Caco-2 (cell line): ENCODE results near the gene SHB. TPM values are rescaled to one million over a fixed set of nuclear protein-coding genes. Genes with fewer than 3 reads are reported as not detected.

Experiments used
- BruUV-seq: library from RNA; stranded (reverse); fragments of 400-500 nt; replicated peaks from 2 replicates; lab custom pipeline; 2021; lab: Mats Ljungman, UMichigan
- CTCF ChIA-PET: fragments of 300-600 bp; sonication (Branson Sonifier 250); formaldehyde crosslinking; loops from one replicate; lab custom pipeline; 2022; ENCODE audit warnings: antibody characterized with exemption; lab: Charles Lee
- POLR2A ChIA-PET: fragments of 300-600 bp; sonication (Branson Sonifier 250); formaldehyde crosslinking; loops from one replicate; lab custom pipeline; 2022; ENCODE audit warnings: antibody characterized with exemption; lab: Charles Lee
- DNase-seq, 2 experiments: peaks; one replicate each; pipeline versions ENCODE4 v3.0.0 to v3.0.0-alpha.2; 2020 to 2022
- H3K27me3 ChIP-seq: replicated peaks from 2 replicates; pipeline ENCODE4 v1.6.0; 2011; ENCODE audit warnings: low read length; ENCODE audit not compliant: control insufficient read depth, insufficient read depth
- H3K36me3 ChIP-seq: 2 replicates; pipeline ENCODE4 v1.5.1; 2011; ENCODE audit warnings: low read length; ENCODE audit not compliant: control insufficient read depth, insufficient read depth
- H3K4me1 ChIP-seq: fragments of 250-450 bp; sonication (Bioruptor Pico); 2 replicates; pipeline ENCODE4 v1.5.1; 2020; ENCODE audit warnings: mild to moderate bottlenecking
- H3K4me3 ChIP-seq: 2 replicates; pipeline ENCODE4 v1.5.1; 2011; ENCODE audit warnings: low read depth, mild to moderate bottlenecking, control low read depth, low read length
- H3K9me3 ChIP-seq: fragments of 250-450 bp; sonication (Bioruptor Pico); 2 replicates; pipeline ENCODE4 v1.5.1; 2020; ENCODE audit warnings: mild to moderate bottlenecking, moderate library complexity
- H3K27ac Mint-ChIP-seq: one replicate; pipeline ENCODE4 v1.8.0; 2022; ENCODE audit warnings: mixed read lengths; ENCODE audit not compliant: unreplicated experiment
- H3K27me3 Mint-ChIP-seq: one replicate; pipeline ENCODE4 v1.8.0; 2022; ENCODE audit warnings: mixed read lengths; ENCODE audit not compliant: insufficient read depth, unreplicated experiment
- H3K36me3 Mint-ChIP-seq: one replicate; pipeline ENCODE4 v1.8.0; 2022; ENCODE audit warnings: mild to moderate bottlenecking, mixed read lengths; ENCODE audit not compliant: insufficient read depth, unreplicated experiment
- H3K4me1 Mint-ChIP-seq: one replicate; pipeline ENCODE4 v1.8.0; 2022; ENCODE audit warnings: low read depth, mixed read lengths; ENCODE audit not compliant: unreplicated experiment
- H3K4me3 Mint-ChIP-seq: one replicate; pipeline ENCODE4 v1.8.0; 2022; ENCODE audit warnings: mild to moderate bottlenecking, moderate library complexity, mixed read lengths; ENCODE audit not compliant: unreplicated experiment
- H3K9me3 Mint-ChIP-seq: one replicate; pipeline ENCODE4 v1.8.0; 2022; ENCODE audit warnings: mixed read lengths; ENCODE audit not compliant: unreplicated experiment
- CTCF ChIP-seq, 2 experiments: fragments of 200-600 bp in 1 of 2; IDR thresholded peaks; 1 replicate in 1 of 2; 2 replicates in 1 of 2; pipeline versions ENCODE4 v1.5.1 to v1.8.0; 2011 to 2022; ENCODE audit warnings: antibody characterized with exemption in 1 of 2, control low read depth in 1 of 2, inconsistent platforms in 1 of 2, low read depth in 1 of 2, low read length in 1 of 2, mild to moderate bottlenecking in 1 of 2, moderate library complexity in 1 of 2; ENCODE audit not compliant: insufficient read depth in 1 of 2, severe bottlenecking in 1 of 2, unreplicated experiment in 1 of 2
- intact Hi-C: fragments of 100-400 bp; cut with micrococcal nuclease; formaldehyde crosslinking; loops from one replicate; pipeline ENCODE4 v1.10.0; 2022; ENCODE audit not compliant: unreplicated experiment
- total RNA-seq: library from RNA; stranded (reverse); gene quantifications from 2 replicates; pipeline ENCODE4 v1.2.3, GENCODE V29; 2022

Gene SHB
- total RNA-seq, 1 experiment from 2014 or later, result 18.3 TPM

GRCh38 chr9:38044706-38045105 lies 24.3 kb downstream of the SHB start:
- ChIA-PET CTCF (no interaction called here), POLR2A (interaction anchor here (0.9 kb wide), 1 partner anchor 24 kb away, joined by 3 read pairs; no protein-coding TSS in a partner anchor)
- Histone ChIP-seq H3K27me3 (no peaks in the 10 kb centered on the region), H3K36me3 (no peaks in the 10 kb centered on the region), H3K4me3 (no peak overlapping the region), H3K9me3 (no peaks in the 10 kb centered on the region), H3K4me1 (peaks cover 56% of the 10 kb centered on the region)
- Mint-ChIP-seq H3K27ac (peak overlapping the region; percentile 100), H3K4me3 (peak overlapping the region; percentile 33), H3K9me3 (no peaks in the 10 kb centered on the region), H3K27me3 (no peaks in the 10 kb centered on the region), H3K4me1 (peaks cover 47% of the 10 kb centered on the region), H3K36me3 (peaks cover 25% of the 10 kb centered on the region)
- intact Hi-C loops, result loop anchor here (5.0 kb wide), 1 partner anchor 577 kb away; the partner anchor contains the start of gene ZBTB5
- BruUV-seq, result no TSS peak
- no peak for TF ChIP-seq CTCF (IDR thresholded peaks at IDR 0.05; ENCODE audit: insufficient read depth in 1 of 2, low read depth in 1 of 2, low read length in 1 of 2, severe bottlenecking in 1 of 2, unreplicated experiment in 1 of 2)
- no peak for DNase-seq

DNA sequence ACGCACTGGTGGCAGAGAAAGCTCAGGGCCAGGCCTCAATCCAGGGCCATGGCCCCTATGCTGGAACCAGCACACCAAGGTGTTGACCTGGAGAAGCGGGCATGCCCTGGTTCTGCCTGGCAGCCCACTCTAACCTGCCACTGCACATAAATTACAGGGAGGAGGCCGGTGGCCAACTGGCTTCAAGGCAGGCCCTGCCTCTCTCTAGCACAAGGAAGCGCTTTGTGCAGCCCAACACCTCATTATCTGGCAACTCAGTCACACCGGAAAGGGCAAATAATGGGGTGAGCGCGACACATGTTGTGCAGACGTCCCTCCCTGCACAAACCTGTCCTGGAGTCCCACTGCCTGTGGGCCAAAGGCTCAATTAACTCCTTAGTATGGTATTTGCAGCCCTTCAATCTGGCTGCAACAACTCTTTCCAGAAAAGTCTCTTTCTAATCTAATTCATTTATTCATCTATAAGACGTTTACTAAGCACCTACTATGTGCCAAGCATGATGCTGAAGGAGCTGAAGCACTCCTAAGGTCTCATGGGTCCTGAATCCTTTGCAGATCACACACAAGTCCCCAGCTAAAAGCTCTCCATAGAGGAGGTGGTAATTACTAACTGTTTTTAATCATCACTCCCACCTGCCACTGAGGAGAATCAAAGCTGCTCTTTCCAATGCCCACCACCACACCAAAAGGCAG lies 24.9 kb downstream of the SHB start:
- Histone ChIP-seq H3K4me1 (peaks cover 61% of the 10 kb centered on the region), H3K36me3 (no peaks in the 10 kb centered on the region), H3K27me3 (no peaks in the 10 kb centered on the region), H3K9me3 (no peaks in the 10 kb centered on the region), H3K4me3 (no peak overlapping the region)
- peak overlapping the region; percentile 100 for H3K27ac Mint-ChIP-seq
- intact Hi-C loops, result no loop called here
- H3K9me3 Mint-ChIP-seq, result no peaks in the 10 kb centered on the region
- peaks cover 51% of the 10 kb centered on the region for H3K4me1 Mint-ChIP-seq
- no peak overlapping the region for H3K4me3 Mint-ChIP-seq
- peaks cover 25% of the 10 kb centered on the region for H3K36me3 Mint-ChIP-seq
- no peak for TF ChIP-seq CTCF (IDR thresholded peaks at IDR 0.05; ENCODE audit: insufficient read depth in 1 of 2, low read depth in 1 of 2, low read length in 1 of 2, severe bottlenecking in 1 of 2, unreplicated experiment in 1 of 2)
- ChIA-PET CTCF (no interaction called here), POLR2A (no interaction called here)
- DNase-seq, result no peak
- H3K27me3 Mint-ChIP-seq, result no peaks in the 10 kb centered on the region
- BruUV-seq, result no TSS peak

GRCh38 chr9:38042626-38043357 lies 26.2 kb downstream of the SHB start:
- Histone ChIP-seq H3K27me3 (no peaks in the 10 kb centered on the region), H3K9me3 (no peaks in the 10 kb centered on the region), H3K4me1 (peaks cover 60% of the 10 kb centered on the region), H3K36me3 (no peaks in the 10 kb centered on the region), H3K4me3 (no peak overlapping the region)
- DNase-seq, result no peak
- ChIA-PET CTCF (no interaction called here), POLR2A (no interaction called here)
- Mint-ChIP-seq H3K9me3 (no peaks in the 10 kb centered on the region), H3K27ac (peak overlapping the region; percentile 26), H3K36me3 (peaks cover 20% of the 10 kb centered on the region), H3K27me3 (no peaks in the 10 kb centered on the region), H3K4me1 (peaks cover 58% of the 10 kb centered on the region), H3K4me3 (no peak overlapping the region)
- TF ChIP-seq CTCF (IDR thresholded peaks at IDR 0.05; ENCODE audit: insufficient read depth in 1 of 2, low read depth in 1 of 2, low read length in 1 of 2, severe bottlenecking in 1 of 2, unreplicated experiment in 1 of 2), result no peak
- BruUV-seq, result no TSS peak
- intact Hi-C loops, result no loop called here
